BE2C (cell line): ENCODE results near the gene SPART.
"Not testable (repeated sequence)": the region's sequence is repeated elsewhere in the genome, so short reads cannot be mapped to it uniquely, and the experiment has no call there.

Source experiments
- DNase-seq: peaks from one replicate; pipeline ENCODE4 v3.0.0-alpha.2; 2020
- H3K27me3 ChIP-seq: fragments of 250-450 bp; sonication (Bioruptor Pico); 2 replicates; pipeline ENCODE4 v1.5.1; 2020; ENCODE audit warnings: mild to moderate bottlenecking
- H3K36me3 ChIP-seq: fragments of 250-450 bp; sonication (Bioruptor Pico); 2 replicates; pipeline ENCODE4 v1.5.1; 2020; ENCODE audit warnings: mild to moderate bottlenecking
- H3K4me1 ChIP-seq: fragments of 250-450 bp; sonication (Bioruptor Pico); 2 replicates; pipeline ENCODE4 v1.5.1; 2020
- H3K4me3 ChIP-seq: 2 replicates; pipeline ENCODE4 v1.5.1; 2011; ENCODE audit warnings: low read depth, low read length
- H3K9me3 ChIP-seq: fragments of 250-450 bp; sonication (Bioruptor Pico); 2 replicates; pipeline ENCODE4 v1.5.1; 2020
- TF ChIP-seq, protein P1 (sequence below): IDR thresholded peaks from 2 replicates; pipeline ENCODE4 v1.5.1; 2012; ENCODE audit warnings: mild to moderate bottlenecking, low read depth, low read length

The SPART gene

DNA sequence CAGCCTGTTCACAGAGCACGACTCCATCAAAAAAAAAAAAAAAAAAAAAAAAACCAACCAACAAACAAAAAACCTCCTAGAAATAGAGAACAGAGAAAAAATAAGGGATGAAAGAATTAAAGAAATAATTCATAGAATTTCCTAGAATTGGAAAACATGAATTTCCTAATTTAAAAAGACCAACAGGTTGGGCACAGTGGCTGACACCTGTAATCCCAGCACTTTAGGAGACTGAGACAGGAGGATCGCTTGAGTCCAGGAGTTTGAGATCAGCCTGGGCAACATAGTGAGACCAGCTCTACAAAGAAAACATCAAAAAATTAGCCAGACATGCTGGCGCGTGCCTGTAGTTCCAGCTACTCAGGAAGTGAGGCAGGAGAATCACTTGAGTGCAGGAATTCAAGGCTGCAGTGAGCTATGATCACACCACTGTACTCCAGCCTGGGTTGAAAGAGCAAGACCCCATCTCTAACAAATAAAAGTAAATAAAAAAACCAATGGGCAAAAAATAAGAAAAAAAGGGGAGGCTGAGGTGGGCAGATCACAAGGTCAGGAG lies 6.5 kb downstream of the SPART start:
- no peak for DNase-seq
- TF ChIP-seq, protein P1, sequence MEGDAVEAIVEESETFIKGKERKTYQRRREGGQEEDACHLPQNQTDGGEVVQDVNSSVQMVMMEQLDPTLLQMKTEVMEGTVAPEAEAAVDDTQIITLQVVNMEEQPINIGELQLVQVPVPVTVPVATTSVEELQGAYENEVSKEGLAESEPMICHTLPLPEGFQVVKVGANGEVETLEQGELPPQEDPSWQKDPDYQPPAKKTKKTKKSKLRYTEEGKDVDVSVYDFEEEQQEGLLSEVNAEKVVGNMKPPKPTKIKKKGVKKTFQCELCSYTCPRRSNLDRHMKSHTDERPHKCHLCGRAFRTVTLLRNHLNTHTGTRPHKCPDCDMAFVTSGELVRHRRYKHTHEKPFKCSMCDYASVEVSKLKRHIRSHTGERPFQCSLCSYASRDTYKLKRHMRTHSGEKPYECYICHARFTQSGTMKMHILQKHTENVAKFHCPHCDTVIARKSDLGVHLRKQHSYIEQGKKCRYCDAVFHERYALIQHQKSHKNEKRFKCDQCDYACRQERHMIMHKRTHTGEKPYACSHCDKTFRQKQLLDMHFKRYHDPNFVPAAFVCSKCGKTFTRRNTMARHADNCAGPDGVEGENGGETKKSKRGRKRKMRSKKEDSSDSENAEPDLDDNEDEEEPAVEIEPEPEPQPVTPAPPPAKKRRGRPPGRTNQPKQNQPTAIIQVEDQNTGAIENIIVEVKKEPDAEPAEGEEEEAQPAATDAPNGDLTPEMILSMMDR, result no peak
- H3K36me3 ChIP-seq, result no peaks in the 10 kb centered on the region
- H3K4me3 ChIP-seq, result no peak overlapping the region
- H3K9me3 ChIP-seq, result no peaks in the 10 kb centered on the region
- no peaks in the 10 kb centered on the region for H3K4me1 ChIP-seq
- H3K27me3 ChIP-seq, result no peaks in the 10 kb centered on the region

DNA sequence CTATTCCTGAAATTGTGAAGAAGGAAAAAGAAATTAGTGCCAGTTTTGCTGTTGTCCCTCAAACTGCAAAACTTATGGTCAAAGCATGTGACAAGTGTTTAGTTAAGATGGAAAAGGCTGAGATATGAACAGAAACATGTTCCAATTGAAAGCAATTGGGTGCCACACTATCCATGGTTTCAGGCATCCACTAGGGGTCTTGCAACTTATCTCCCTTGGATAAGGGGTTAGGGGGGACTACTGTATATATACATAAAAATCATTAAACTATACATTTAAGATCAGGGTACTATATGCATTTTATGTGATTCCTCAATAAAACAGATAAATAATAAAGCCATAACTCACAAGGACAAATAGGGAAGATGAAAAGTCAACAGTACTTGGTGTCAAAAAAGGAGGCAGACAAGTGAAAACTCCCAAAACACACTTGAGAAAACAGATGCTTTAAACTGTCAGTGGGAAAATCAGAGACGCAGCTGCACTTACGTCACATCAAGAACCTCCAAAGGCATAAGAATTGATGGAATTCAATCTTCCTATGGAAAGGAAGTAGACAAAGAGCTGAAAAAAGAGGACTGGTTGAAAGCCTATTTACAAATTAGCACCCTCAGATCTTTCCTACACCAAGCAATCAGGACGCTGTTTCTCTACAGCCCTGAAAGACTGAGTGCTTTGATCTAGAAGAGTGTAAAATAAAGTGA lies 8.1 kb downstream of the SPART start:
- no peaks in the 10 kb centered on the region for H3K36me3 ChIP-seq
- no peak for DNase-seq
- TF ChIP-seq, protein P1, result peak; percentile 17
- H3K9me3 ChIP-seq, result no peaks in the 10 kb centered on the region
- no peaks in the 10 kb centered on the region for H3K4me1 ChIP-seq
- H3K27me3 ChIP-seq, result no peaks in the 10 kb centered on the region
- H3K4me3 ChIP-seq, result no peak overlapping the region

DNA sequence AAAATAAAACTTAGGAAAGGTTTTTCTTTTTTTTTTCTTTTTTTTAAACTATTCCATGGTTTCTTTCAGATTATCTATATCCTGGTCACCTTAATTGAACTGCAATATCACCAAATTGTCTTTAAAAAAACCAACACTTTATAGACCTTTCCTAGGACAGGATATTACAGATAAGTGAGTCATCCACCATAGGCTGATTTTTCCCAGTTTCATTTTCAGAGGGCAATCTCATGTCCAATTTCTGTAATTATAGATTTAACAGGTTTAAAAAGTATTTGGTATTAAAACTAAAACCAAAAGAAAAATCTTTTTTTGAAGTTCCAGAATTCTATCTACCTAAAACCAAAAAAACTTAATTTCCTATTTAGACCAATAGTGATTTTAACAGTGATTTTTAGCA lies 13.2 kb downstream of the SPART start:
- no peak for DNase-seq
- no peaks in the 10 kb centered on the region for H3K4me1 ChIP-seq
- H3K4me3 ChIP-seq, result no peak overlapping the region
- H3K27me3 ChIP-seq, result no peaks in the 10 kb centered on the region
- H3K9me3 ChIP-seq, result no peaks in the 10 kb centered on the region
- TF ChIP-seq, protein P1, result no peak
- no peaks in the 10 kb centered on the region; the same call in none of the 2 replicates for H3K36me3 ChIP-seq

DNA sequence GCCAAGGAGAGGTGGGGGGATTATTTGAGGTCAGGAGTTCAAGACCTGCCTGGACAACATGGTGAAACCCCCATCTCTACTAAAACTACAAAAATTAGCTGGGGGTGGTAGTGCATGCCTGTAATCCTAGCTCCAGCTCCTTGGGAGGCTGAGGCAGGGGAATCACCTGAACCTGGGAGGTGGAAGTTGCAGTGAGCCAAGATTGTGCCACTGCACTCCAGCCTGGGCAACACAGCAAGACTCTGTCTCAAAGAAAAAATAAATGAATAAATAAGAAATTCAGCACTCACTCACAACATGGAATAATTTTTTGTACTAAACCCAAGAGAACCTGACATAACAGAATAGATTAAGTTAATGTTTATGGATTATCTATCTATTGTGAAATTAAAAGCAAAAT lies 13.9 kb downstream of the SPART start:
- H3K4me1 ChIP-seq, DNase-seq, H3K4me3 ChIP-seq, H3K36me3 ChIP-seq, H3K9me3 ChIP-seq, H3K27me3 ChIP-seq: not testable (repeated sequence)

DNA sequence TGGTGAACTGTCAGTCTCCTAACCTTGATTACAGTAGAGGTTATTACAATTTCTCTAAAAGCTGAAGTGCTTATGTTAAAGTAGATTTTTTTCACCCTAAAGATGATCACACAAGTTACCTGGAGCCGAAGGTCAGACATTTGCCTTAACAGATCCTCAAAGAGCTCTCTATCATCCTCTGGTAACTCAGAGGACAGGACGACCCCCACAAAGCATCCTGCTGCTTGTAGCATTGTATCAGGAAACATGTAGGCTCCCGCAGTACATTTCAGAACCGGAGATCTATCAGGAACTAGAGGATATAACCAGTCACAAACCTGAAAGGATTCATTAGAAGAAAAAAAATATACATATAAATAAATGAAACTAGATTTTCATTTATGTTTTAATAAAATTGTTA lies 14.9 kb downstream of the SPART start:
- DNase-seq, result no peak
- Histone ChIP-seq H3K4me3 (no peak overlapping the region), H3K9me3 (no peaks in the 10 kb centered on the region), H3K36me3 (no peaks in the 10 kb centered on the region; the same call in none of the 2 replicates), H3K27me3 (no peaks in the 10 kb centered on the region), H3K4me1 (no peaks in the 10 kb centered on the region)
- TF ChIP-seq, protein P1, result no peak

DNA sequence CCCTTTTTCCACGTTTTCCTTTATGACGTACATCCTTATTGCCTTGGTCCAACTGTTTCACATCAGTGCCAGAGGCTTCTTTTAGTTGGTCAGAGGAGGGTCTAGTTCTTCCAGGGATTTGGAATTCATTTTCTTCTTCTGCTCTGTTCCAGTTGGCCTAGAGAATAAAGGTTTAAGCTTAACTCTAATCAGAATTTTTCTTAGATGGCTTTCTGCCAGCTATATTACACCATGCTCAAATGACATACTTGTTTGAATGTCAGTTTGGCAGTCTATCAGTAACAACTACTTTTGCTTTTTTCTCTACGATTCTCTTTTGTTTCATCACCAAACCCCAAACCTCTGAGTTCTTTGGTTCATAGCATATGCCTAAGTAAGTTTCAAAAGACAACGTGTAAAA lies 16.8 kb downstream of the SPART start:
- Histone ChIP-seq H3K9me3 (no peaks in the 10 kb centered on the region), H3K27me3 (no peaks in the 10 kb centered on the region), H3K36me3 (peaks cover 6% of the 10 kb centered on the region), H3K4me3 (no peak overlapping the region), H3K4me1 (no peaks in the 10 kb centered on the region)
- DNase-seq, result no peak
- TF ChIP-seq, protein P1, result no peak
